HL-60 (cell line): ENCODE measurements around the gene BLNK.
"Not testable (repeated sequence)": the region's sequence is repeated elsewhere in the genome, so short reads cannot be mapped to it uniquely, and the experiment has no call there.

Source experiments
- POLR2AphosphoS5 ChIP-seq: IDR thresholded peaks from 2 replicates; pipeline ENCODE4 v1.6.1; 2012; ENCODE audit warnings: low read depth
- TF ChIP-seq, protein P1 (sequence below): IDR thresholded peaks from one replicate; pipeline ENCODE4 v1.5.1; 2011; ENCODE audit warnings: low read length, control low read depth, inconsistent platforms; ENCODE audit not compliant: insufficient read depth

DNA sequence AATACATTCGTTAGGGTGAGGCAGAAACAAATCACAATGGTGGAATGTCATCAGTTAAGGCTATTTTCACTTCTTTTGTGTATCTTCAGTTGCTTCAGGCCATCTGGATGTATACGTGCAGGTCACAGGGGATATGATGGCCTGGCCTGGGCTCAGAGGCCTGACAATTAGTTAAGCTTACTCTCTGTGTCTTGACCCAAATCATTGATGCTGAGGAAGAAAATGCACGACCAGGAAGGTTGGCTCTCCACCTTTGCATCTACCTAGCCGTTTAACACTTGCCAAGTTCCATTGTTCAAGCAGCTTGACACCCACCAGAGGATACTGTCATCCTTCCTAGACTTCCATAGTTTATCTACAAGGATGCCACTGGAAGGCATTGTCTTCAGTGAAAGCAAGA is 37.5 kb upstream of the BLNK start:
- TF ChIP-seq, protein P1, sequence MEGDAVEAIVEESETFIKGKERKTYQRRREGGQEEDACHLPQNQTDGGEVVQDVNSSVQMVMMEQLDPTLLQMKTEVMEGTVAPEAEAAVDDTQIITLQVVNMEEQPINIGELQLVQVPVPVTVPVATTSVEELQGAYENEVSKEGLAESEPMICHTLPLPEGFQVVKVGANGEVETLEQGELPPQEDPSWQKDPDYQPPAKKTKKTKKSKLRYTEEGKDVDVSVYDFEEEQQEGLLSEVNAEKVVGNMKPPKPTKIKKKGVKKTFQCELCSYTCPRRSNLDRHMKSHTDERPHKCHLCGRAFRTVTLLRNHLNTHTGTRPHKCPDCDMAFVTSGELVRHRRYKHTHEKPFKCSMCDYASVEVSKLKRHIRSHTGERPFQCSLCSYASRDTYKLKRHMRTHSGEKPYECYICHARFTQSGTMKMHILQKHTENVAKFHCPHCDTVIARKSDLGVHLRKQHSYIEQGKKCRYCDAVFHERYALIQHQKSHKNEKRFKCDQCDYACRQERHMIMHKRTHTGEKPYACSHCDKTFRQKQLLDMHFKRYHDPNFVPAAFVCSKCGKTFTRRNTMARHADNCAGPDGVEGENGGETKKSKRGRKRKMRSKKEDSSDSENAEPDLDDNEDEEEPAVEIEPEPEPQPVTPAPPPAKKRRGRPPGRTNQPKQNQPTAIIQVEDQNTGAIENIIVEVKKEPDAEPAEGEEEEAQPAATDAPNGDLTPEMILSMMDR: not testable (repeated sequence)
- TF ChIP-seq POLR2AphosphoS5: not testable (repeated sequence)
